ENCODE results near the gene TUB.

TUB gene

DNA sequence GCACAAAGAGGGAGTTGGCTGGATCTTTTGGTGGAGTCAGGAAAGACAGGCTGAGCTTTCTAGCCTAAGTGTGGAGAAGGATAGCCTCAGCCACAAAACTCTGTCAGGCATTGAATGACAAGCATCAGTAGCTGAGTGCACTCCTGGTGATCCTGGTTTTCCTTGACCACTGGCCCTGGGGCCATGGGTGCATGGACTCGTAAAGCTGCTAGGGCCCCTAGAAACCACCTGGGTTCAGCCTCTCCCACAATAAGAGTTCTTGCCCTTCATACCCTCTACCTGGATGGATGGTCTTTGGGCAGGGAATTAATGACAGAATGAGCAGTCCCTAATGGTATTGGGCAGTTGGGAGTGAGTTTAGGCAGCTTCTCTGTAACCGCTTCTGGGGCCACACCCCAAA lies 22.9 kb downstream of the TUB start:
- no peak overlapping the region for H3K4me3 ChIP-seq (ENCODE audit: low read depth, low read length)

DNA sequence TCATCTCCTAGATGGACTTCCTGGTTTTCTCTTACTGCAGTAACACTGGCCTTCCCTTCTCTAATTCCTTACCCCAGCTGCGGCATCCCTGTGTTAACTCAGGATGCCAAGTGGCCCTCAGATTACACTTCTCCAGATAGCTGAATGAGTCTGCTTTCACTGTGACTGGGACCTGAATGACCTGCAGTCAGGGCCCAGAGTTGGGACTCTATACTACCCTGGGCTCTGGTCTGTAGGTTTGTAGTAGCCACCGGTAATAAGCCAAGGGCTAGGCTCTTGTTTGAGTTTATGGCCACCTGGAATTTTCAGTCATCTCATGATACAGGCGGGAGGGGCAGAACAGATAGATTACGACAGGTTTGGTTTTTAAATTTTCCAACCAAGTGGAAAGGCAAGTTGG lies 24.1 kb downstream of the TUB start:
- no peak overlapping the region for H3K4me3 ChIP-seq (ENCODE audit: low read depth, low read length)

DNA sequence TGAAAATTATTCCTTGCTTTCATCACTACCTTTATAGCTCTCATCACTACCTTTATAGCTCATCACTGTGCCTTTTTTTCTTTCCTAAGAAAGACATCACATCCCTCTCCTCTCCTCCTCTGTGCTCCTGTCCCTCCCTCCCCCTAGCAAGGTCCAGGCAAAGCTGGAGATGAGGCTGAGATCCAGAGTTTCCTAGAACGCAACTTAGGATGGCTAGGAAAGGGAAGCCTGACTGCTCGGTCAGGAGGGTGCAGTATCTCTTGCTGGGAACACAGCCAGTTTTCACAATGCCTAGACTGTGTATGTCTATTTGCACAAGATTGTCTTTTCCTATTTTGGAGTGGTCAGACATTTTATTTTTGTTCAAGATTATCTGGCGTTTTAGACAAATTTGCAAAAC lies 24.7 kb downstream of the TUB start:
- no peak overlapping the region for H3K4me3 ChIP-seq (ENCODE audit: low read depth, low read length)

DNA sequence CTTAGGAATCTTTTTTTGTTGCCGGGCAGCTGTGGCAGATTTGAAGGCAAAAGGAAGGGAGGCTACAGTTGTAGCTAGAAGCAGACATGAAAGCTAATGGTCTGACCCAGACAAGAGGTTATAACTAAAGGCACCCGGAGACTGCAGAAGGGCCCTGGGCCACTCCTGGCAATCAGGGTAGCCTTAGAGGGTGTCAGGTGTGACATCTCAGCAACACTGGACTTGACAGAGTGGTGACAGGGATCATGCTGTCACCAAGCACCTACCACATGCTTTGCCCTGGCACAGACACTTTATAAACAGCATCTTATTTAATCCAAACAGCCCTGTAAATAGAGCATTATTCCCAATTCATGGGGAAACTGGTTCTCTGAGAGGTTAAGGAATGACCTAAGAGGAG lies 25.7 kb downstream of the TUB start:
- H3K4me3 ChIP-seq (ENCODE audit: low read depth, low read length): no peak overlapping the region

DNA sequence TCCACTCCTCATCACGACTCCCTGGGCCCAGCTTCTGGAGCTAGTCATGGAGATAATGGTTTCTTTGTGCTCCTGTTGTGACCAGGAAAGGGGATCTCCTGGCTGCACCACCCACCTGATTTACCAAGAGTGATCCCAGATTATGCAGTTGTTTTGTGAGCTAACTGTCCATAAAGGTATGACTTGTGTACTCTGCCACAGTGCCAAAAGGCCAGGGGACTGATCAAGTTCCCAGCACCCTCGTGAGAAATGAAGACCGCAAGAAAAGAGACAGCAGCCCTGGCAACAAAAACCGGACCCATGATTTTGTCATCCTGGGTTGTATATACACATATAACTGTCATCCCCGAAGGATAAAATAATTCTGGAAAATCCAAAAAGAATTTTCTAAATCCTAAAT lies 26.6 kb downstream of the TUB start:
- no peak overlapping the region for H3K4me3 ChIP-seq (ENCODE audit: low read depth, low read length)

DNA sequence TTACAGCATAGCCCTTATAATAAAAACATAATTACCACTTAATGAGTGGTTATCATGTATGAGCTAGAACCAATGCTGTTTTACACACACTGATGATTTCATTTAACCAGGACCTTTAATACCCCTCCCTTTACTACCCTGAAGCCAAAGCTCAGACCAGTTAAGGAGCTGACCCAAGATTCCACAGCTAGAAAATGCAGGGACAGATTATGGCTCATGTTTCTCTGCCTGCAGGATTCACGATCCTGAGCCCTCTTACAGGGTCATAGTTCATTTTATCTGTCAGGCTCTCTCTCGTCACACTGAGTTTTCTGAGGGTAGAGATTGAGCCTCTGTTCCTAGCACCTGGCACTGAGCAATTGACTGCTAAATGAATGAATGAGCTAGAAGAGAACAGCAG lies 27.4 kb downstream of the TUB start:
- no peak overlapping the region for H3K4me3 ChIP-seq (ENCODE audit: low read depth, low read length)

DNA sequence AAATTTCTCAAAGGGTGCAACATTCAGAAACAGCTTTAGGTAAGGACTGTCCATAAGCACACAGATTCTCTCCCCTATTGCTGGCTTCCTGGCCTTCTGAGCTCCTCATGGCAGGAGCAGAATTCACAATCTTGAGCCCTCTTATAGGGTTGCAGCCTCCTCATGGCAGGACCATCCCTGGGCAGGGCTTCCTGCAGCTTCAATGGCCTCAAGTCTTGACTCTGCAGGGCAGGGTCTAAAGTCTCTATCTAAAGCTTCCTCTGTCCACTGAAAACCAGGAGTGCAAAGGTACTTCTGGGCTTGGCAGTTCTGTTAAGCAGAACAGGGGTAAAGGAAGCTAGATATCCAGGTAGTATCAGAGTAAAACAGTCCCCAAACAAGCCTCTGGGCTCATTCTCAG lies 28.7 kb downstream of the TUB start:
- no peak overlapping the region for H3K4me3 ChIP-seq (ENCODE audit: low read depth, low read length)

DNA sequence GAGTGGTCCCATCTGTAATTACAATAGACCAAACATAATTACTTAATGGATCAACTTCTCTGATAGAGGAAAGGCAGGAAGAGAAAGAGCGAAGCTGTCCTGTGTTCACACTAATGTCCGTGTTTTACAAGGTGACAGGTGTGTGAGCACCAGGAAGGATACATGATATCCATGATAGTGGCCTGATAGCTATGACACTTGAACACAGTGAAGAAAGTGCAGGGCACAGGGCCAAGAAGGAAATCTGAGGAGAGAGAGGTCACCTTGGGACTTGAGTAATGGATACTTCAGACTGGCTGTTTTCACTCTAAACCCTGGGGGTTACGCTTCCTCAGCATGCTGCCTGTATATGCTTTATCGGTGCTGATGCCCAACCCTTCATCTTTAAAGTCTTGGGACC lies 29.4 kb downstream of the TUB start:
- no peak overlapping the region for H3K4me3 ChIP-seq (ENCODE audit: low read depth, low read length)

DNA sequence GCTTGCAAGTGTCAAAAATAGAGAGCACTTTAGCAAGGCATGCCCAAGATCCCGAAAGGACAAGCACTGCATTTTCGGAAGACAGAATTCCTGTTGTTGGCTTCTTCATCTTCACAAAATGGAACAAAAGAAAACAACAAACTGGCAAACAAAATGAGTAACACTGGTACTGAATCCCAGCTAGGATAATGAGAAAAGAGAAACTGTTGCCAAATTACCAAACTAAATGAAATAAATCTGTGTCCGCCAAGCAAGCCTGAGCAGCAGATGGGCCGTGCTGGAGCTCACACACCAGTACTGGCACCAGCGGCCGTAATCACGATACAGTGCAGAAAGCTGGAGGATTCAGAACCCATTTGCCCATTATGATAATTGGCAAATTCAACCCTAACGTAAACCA lies 30.6 kb downstream of the TUB start:
- H3K4me3 ChIP-seq (ENCODE audit: low read depth, low read length): no peak overlapping the region

DNA sequence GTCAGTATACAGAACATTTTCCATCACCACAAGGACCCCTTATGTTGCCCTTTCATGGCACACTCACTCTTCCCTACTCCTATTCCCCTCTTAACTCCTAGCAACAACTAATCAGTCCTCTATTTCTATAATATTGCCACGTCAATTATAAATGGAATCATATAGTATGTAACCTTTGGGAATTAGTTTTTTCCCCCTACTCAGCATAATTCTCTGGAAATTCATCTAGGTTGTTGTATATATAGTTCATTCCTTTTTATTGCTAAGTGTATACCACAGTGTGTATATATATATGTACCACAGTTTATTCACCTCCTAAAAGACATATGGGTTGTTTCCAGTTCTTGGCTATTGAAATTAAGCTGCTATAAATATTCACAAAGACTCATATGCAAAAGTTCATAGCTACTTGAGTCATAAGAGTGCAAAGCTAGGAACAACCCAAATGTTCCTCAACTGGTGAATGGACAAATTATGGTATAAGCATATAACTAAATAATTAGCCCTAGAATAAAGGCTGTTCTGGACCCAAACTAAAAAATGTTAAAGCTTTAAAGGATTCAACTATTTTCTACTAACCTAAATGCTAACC lies 41.3 kb downstream of the TUB start:
- H3K4me3 ChIP-seq (ENCODE audit: low read depth, low read length): no peak overlapping the region

DNA sequence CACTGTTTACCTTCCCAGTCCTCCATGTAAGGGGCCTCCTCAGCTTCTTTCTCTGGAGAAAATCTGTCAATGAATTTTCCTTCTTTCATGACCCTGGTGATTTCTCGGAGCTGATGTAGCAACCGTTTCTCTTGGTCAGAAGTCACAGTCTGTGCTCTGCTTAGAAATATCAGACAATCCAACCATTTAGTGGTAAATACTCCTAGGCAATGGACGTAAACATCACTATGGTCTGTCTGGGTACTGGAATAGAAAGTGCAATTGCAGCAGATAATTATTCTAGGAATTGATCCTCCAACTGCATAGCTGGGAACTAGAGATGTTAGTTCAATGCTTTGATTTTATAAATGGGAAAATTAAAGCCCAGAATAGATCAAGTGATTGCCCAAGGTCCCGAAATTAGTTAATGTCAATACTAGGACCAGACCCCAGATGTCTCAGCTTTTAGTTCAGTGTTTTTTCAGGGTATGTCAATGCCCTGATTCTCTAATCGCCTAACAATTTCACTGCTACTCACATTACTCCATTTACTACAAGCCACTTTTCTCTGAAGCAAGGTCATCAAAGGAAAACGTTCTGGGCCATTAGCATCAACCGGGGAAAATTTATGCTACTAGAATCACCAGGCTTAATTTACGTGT lies 45.8 kb downstream of the TUB start:
- no peak overlapping the region for H3K4me3 ChIP-seq (ENCODE audit: low read depth, low read length)

DNA sequence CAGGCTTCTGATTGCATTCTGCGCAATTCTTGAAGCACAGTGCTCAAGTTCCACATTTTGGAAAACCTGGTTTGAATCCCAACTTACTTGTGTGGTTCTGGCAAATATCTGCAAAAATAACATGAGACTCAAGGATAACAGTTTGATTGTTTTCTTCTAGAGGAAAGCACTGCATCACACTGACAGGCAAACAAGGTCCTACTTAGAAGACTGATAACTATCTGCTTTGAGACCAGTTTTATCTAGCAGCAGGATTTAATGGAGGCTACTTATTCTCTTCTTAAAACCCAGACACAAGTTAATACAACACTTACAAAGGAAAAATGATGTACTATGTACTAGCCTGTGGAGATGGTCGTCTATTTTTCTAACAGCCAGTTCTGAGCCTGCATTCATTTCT lies 46.4 kb downstream of the TUB start:
- H3K4me3 ChIP-seq (ENCODE audit: low read depth, low read length): no peak overlapping the region

DNA sequence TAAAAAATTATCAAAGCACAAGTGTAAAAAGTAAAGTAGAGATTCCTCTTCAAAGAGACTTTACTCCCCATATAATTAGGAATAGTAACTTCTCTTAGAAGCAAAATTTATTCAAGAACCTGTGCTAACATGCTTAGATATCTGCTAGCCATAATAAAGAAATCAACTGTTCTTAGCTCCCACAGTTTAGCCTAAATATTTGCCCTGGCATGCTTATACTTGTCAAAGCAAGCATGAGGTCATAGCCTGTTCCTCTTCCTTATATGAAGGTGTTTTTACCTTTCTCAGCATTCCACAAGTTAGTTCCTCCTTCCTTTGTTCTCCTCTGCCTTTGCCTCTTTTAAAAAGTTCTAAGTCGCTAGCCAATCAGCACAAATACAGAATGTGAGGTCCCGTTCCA lies 57.5 kb downstream of the TUB start:
- H3K4me3 ChIP-seq (ENCODE audit: low read depth, low read length): no peak overlapping the region

DNA sequence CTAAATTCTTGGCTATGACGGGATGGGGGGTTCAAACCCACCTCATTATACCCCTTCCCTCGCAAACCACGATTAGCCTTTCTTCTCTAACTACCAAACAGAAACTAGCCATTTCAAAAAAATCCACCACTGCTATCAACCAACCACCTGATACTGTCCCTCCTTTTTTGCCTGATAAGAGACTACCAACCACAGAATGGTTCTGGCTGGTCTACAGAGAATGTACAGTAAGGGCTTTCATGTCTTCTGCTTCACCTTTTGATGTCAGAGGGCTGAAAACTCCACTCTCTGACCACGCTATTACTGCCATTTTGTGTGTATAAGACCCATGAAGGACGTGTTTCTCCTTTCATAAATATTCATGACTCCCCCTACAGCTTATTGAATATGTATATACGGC lies 68.7 kb downstream of the TUB start:
- H3K4me3 ChIP-seq (ENCODE audit: low read depth, low read length): no peak overlapping the region
